ENCODE data around the gene DACT2.
"Not testable (repeated sequence)": the region's sequence is repeated elsewhere in the genome, so short reads cannot be mapped to it uniquely, and the experiment has no call there.

DACT2 gene

DNA sequence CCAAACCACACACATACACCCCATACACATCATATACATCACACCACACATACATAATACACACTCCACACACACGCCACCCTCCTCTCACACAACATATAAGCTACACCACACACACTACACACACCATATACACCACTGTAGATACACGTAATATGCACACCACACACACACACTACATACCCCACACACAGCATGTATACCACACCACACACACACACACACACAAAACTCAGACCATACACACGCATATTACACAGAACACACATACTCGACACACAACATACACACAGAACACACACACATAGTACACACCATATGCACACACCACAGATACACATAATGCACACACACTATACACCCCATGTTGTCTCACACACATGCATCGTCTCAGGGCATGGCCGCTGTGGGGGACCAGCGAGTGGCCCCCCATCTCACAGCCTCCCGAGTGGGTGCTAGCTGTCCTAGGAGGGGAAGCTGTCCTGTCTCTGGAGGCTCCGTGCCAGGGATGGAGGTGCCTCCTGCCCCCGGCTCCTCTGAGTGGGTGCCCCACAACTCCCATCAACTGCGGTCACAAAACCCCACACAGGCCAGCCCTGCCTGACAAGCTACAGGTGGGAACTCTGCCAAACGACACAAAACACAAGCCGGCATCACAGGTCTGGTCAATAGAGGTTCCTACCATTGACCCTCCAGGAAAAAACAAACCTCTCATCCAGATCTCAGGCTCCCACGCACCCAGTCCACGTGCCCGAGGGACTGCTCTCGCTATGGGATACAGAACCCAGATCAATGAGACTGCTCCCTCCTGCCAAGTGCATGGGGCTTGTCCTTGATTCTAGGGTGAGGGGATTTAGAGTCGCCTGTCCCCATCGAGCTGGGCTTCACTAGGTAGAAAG, 49.1 kb downstream of the DACT2 start:
- Histone ChIP-seq H2BK120ac (ENCODE audit: insufficient read depth, low read length, poor library complexity) (no peak overlapping the region), H3K79me2 (ENCODE audit: control insufficient read depth, insufficient read depth, low read length, poor library complexity) (no peaks in the 10 kb centered on the region), H3K9ac (ENCODE audit: low read length) (no peak overlapping the region), H3K4me2 (ENCODE audit: low read length) (no peak overlapping the region), H3K36me3 (ENCODE audit: control insufficient read depth in 1 of 2, insufficient read depth in 2 of 2, low read length in 2 of 2) (no peaks in the 10 kb centered on the region), H3K4me1 (ENCODE audit: control insufficient read depth in 1 of 2, insufficient read depth in 2 of 2, low read length in 2 of 2) (peaks cover 0 to 2% of the 10 kb centered on the region in 2 experiments), H3K23ac (ENCODE audit: low read length) (peak overlapping the region; percentile 91), H3K4me3 (ENCODE audit: low read depth, low read length) (no peak overlapping the region), H3K27me3 (ENCODE audit: insufficient read depth, low read length) (no peaks in the 10 kb centered on the region), H4K8ac (ENCODE audit: low read depth, low read length) (no peak overlapping the region), H2BK5ac (ENCODE audit: low read depth, low read length, poor library complexity) (no peak overlapping the region), H3K27ac (ENCODE audit: low read depth, low read length) (no peak overlapping the region), H2AFZ (ENCODE audit: insufficient read depth, low read length, poor library complexity) (no peak overlapping the region), H2BK12ac (ENCODE audit: low read length) (no peak overlapping the region), H4K91ac (ENCODE audit: low read depth, low read length) (no peak overlapping the region), H3K14ac (ENCODE audit: low read length) (no peak overlapping the region), H2AK5ac (ENCODE audit: low read length) (no peak overlapping the region), H3K79me1 (ENCODE audit: low read length) (no peaks in the 10 kb centered on the region), H3K4ac (ENCODE audit: low read depth, low read length) (no peak overlapping the region), H3K9me3 (ENCODE audit: insufficient read depth, low read depth, low read length) (peaks cover 5% of the 10 kb centered on the region), H3K18ac (ENCODE audit: low read length) (no peak overlapping the region), H4K12ac (ENCODE audit: low read depth, low read length) (no peak overlapping the region)
- no peak for DNase-seq
- WGBS (ENCODE audit: extremely low coverage, insufficient coverage, insufficient read length), result 100% methylated on average over 2 of the region's 19 CpGs

DNA sequence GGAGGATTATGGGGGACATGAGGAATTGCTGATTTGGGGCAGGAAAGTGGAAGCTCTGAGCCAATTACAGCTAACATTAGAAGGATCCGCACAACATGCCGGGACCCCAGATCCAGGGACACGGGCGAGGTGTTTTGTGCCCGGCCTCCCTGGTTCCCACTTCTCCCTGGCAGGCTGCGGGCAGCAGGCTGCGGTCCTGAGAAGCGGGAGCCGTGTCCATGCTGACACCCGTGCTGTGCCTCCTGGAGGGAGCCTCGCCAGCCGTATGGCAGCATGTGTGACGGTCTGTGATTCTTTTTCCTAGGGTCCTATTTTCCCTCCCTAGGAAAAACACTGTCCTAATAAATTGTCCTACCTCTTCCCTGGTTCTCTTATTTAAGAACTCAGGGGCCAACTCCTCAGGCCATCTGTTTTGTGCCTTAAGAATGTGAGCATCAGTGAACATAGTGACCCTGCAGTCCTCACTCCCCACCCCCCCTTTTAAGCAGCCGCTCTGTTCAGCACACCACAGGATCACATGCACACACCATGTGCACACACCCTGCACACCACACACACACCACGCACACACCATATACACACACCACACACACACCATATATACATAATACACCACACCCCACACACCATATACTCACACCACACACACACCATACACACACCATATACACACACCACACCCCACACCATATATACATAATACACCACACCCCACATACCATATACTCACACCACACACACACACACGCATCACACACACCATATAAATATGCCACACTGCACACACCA, 49.9 kb downstream of the DACT2 start:
- Histone ChIP-seq H2AK5ac (ENCODE audit: low read length) (no peak overlapping the region), H3K4me1 (ENCODE audit: control insufficient read depth in 1 of 2, insufficient read depth in 2 of 2, low read length in 2 of 2) (peaks cover 0 to 2% of the 10 kb centered on the region in 2 experiments), H3K4ac (ENCODE audit: low read depth, low read length) (no peak overlapping the region), H4K91ac (ENCODE audit: low read depth, low read length) (no peak overlapping the region), H3K27ac (ENCODE audit: low read depth, low read length) (no peak overlapping the region), H3K9me3 (ENCODE audit: insufficient read depth, low read depth, low read length) (peaks cover 5% of the 10 kb centered on the region), H3K18ac (ENCODE audit: low read length) (no peak overlapping the region), H4K12ac (ENCODE audit: low read depth, low read length) (no peak overlapping the region), H3K27me3 (ENCODE audit: insufficient read depth, low read length) (no peaks in the 10 kb centered on the region), H3K4me2 (ENCODE audit: low read length) (no peak overlapping the region), H2BK120ac (ENCODE audit: insufficient read depth, low read length, poor library complexity) (no peak overlapping the region), H3K79me2 (ENCODE audit: control insufficient read depth, insufficient read depth, low read length, poor library complexity) (no peaks in the 10 kb centered on the region), H3K23ac (ENCODE audit: low read length) (no peak overlapping the region), H3K79me1 (ENCODE audit: low read length) (no peaks in the 10 kb centered on the region), H2AFZ (ENCODE audit: insufficient read depth, low read length, poor library complexity) (no peak overlapping the region), H3K4me3 (ENCODE audit: low read depth, low read length) (no peak overlapping the region), H3K9ac (ENCODE audit: low read length) (no peak overlapping the region), H3K36me3 (ENCODE audit: control insufficient read depth in 1 of 2, insufficient read depth in 2 of 2, low read length in 2 of 2) (no peaks in the 10 kb centered on the region), H3K14ac (ENCODE audit: low read length) (no peak overlapping the region), H2BK5ac (ENCODE audit: low read depth, low read length, poor library complexity) (no peak overlapping the region), H4K8ac (ENCODE audit: low read depth, low read length) (no peak overlapping the region), H2BK12ac (ENCODE audit: low read length) (no peak overlapping the region)
- no peak for DNase-seq
- 100% methylated on average over 2 of the region's 16 CpGs for WGBS (ENCODE audit: extremely low coverage, insufficient coverage, insufficient read length)

DNA sequence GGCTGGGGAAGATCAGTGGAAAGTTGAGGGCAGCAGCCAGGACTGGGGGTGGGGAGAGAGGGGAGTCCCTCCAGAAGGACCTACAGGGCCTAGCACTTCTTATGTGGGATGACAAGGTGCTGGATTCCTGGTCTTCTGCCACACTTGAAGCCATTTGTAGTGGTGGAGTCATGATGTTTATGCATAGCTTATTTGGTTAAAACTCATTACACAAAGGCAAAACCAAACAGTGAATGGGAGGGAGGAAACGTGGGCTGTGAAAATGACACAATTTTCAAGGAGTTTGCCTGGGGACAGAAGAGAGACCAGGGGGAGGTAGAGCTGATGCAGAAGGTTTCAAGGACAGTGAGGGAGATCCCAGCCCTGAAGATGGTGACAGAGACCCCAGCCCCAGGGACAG, 50.8 kb downstream of the DACT2 start:
- no CpG with 5 or more reads among the region's 1 CpG for whole genome bisulfite sequencing (ENCODE audit: extremely low coverage, insufficient coverage, insufficient read length)
- H3K4me3 ChIP-seq (ENCODE audit: low read depth, low read length), result no peak overlapping the region

DNA sequence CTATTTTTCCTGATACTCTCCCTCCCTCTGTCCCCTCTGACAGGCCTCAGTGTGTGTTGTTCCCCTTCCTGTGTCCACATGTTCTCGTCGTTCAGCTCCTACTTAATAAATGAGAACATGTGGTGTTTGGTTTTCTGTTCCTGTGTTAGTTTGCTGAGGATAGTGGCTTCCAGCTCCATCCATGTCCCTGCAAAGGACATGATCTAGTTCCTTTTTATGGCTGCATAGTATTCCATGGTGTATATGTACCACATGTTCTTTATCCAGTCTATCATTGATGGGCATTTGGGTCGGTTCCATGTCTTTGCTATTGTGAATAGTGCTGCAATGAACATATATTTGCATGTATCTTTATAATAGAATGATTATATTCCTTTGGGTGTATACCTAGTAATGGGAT, 51.8 kb downstream of the DACT2 start:
- H3K4me1 ChIP-seq (ENCODE audit: control insufficient read depth in 1 of 2, insufficient read depth in 2 of 2, low read length in 2 of 2); H3K4ac ChIP-seq (ENCODE audit: low read depth, low read length); H2AFZ ChIP-seq (ENCODE audit: insufficient read depth, low read length, poor library complexity); H3K27me3 ChIP-seq (ENCODE audit: insufficient read depth, low read length); H3K23ac ChIP-seq (ENCODE audit: low read length); H2BK5ac ChIP-seq (ENCODE audit: low read depth, low read length, poor library complexity); DNase-seq; H3K14ac ChIP-seq (ENCODE audit: low read length); H3K9me3 ChIP-seq (ENCODE audit: insufficient read depth, low read depth, low read length); H3K4me3 ChIP-seq (ENCODE audit: low read depth, low read length); H2BK12ac ChIP-seq (ENCODE audit: low read length); H2BK120ac ChIP-seq (ENCODE audit: insufficient read depth, low read length, poor library complexity); H3K79me1 ChIP-seq (ENCODE audit: low read length); H4K12ac ChIP-seq (ENCODE audit: low read depth, low read length); H3K9ac ChIP-seq (ENCODE audit: low read length); H4K8ac ChIP-seq (ENCODE audit: low read depth, low read length); H3K27ac ChIP-seq (ENCODE audit: low read depth, low read length); H4K91ac ChIP-seq (ENCODE audit: low read depth, low read length); H3K36me3 ChIP-seq (ENCODE audit: control insufficient read depth in 1 of 2, insufficient read depth in 2 of 2, low read length in 2 of 2); H3K79me2 ChIP-seq (ENCODE audit: control insufficient read depth, insufficient read depth, low read length, poor library complexity); H2AK5ac ChIP-seq (ENCODE audit: low read length); H3K18ac ChIP-seq (ENCODE audit: low read length); H3K4me2 ChIP-seq (ENCODE audit: low read length): not testable (repeated sequence)
- no CpG with 5 or more reads among the region's 3 CpGs for WGBS (ENCODE audit: extremely low coverage, insufficient coverage, insufficient read length)

More for the DNA sequence above, 50.8 kb downstream of the DACT2 start:
- H3K23ac ChIP-seq (ENCODE audit: low read length), result no peak overlapping the region
- H3K4me2 ChIP-seq (ENCODE audit: low read length), result no peak overlapping the region
- H3K18ac ChIP-seq (ENCODE audit: low read length), result no peak overlapping the region
- H3K9ac ChIP-seq (ENCODE audit: low read length), result no peak overlapping the region
- no peak overlapping the region for H2BK120ac ChIP-seq (ENCODE audit: insufficient read depth, low read length, poor library complexity)
- no peaks in the 10 kb centered on the region for H3K79me1 ChIP-seq (ENCODE audit: low read length)
- H2BK5ac ChIP-seq (ENCODE audit: low read depth, low read length, poor library complexity), result no peak overlapping the region
- peaks cover 0 to 2% of the 10 kb centered on the region in 2 experiments for H3K4me1 ChIP-seq (ENCODE audit: control insufficient read depth in 1 of 2, insufficient read depth in 2 of 2, low read length in 2 of 2)
- H2AFZ ChIP-seq (ENCODE audit: insufficient read depth, low read length, poor library complexity), result no peak overlapping the region
- H2AK5ac ChIP-seq (ENCODE audit: low read length), result no peak overlapping the region
- no peak for DNase-seq
- H3K79me2 ChIP-seq (ENCODE audit: control insufficient read depth, insufficient read depth, low read length, poor library complexity), result no peaks in the 10 kb centered on the region
- H3K14ac ChIP-seq (ENCODE audit: low read length), result no peak overlapping the region
- no peak overlapping the region for H3K4ac ChIP-seq (ENCODE audit: low read depth, low read length)
- H4K8ac ChIP-seq (ENCODE audit: low read depth, low read length), result no peak overlapping the region
- H3K36me3 ChIP-seq (ENCODE audit: control insufficient read depth in 1 of 2, insufficient read depth in 2 of 2, low read length in 2 of 2), result no peaks in the 10 kb centered on the region
- no peak overlapping the region for H4K12ac ChIP-seq (ENCODE audit: low read depth, low read length)
- H3K9me3 ChIP-seq (ENCODE audit: insufficient read depth, low read depth, low read length), result peaks cover 5% of the 10 kb centered on the region
- no peak overlapping the region for H4K91ac ChIP-seq (ENCODE audit: low read depth, low read length)
- H3K27ac ChIP-seq (ENCODE audit: low read depth, low read length), result no peak overlapping the region
- no peak overlapping the region for H2BK12ac ChIP-seq (ENCODE audit: low read length)
- no peaks in the 10 kb centered on the region for H3K27me3 ChIP-seq (ENCODE audit: insufficient read depth, low read length)

All from trophoblast cell (in vitro differentiated cells and primary cell).